H1 (cell line): Measurements from ENCODE around the gene PARD3. TPM values are rescaled to one million over a fixed set of nuclear protein-coding genes. Genes with fewer than 3 reads are reported as not detected.

Experiments
- CTCF ChIA-PET: fragments of 300-600 bp; sonication (Branson Sonifier 250); formaldehyde crosslinking; loops from one replicate; lab custom pipeline; 2021; ENCODE audit not compliant: partially characterized antibody; lab: Charles Lee
- POLR2A ChIA-PET: fragments of 300-600 bp; sonication (Branson Sonifier 250); formaldehyde crosslinking; loops from one replicate; lab custom pipeline; 2021; ENCODE audit warnings: inconsistent platforms; ENCODE audit not compliant: partially characterized antibody; lab: Charles Lee
- DNase-seq, 2 experiments: peaks; one replicate each; pipeline versions ENCODE4 v3.0.0 to v3.0.0-alpha.2; 2010 to 2022; ENCODE audit warnings: low spot score in 2 of 2, low read depth in 1 of 2, mixed read lengths in 1 of 2
- FAIRE-seq: peaks from 2 replicates; lab custom pipeline; 2011; peaks lifted over from hg19 to GRCh38; lab: Jason Lieb, UNC
- H2AFZ ChIP-seq: 2 replicates; pipeline ENCODE4 v1.8.1; 2012; ENCODE audit warnings: low read length, inconsistent platforms
- H2AK5ac ChIP-seq: 2 replicates; pipeline ENCODE4 v1.6.1; 2013; ENCODE audit warnings: low read depth, low read length
- H2BK120ac ChIP-seq: replicated peaks from 2 replicates; pipeline ENCODE3; 2013; ENCODE audit warnings: low read depth, low read length, inconsistent platforms
- H2BK12ac ChIP-seq: 2 replicates; pipeline ENCODE4 v1.6.1; 2013; ENCODE audit warnings: low read depth, low read length
- H2BK15ac ChIP-seq: 2 replicates; pipeline ENCODE4 v1.6.1; 2013; ENCODE audit warnings: low read length
- H2BK20ac ChIP-seq: 2 replicates; pipeline ENCODE4 v1.6.1; 2013; ENCODE audit warnings: low read length
- H2BK5ac ChIP-seq: 2 replicates; pipeline ENCODE4 v1.6.1; 2013; ENCODE audit warnings: low read depth, low read length
- H3K14ac ChIP-seq: 2 replicates; pipeline ENCODE4 v1.6.1; 2013; ENCODE audit warnings: inconsistent platforms; ENCODE audit not compliant: insufficient read length
- H3K18ac ChIP-seq: 2 replicates; pipeline ENCODE4 v1.6.1; 2013; ENCODE audit warnings: low read length; ENCODE audit errors: extremely low read depth
- H3K23ac ChIP-seq: 2 replicates; pipeline ENCODE4 v1.6.1; 2013; ENCODE audit warnings: inconsistent platforms; ENCODE audit not compliant: insufficient read length
- H3K23me2 ChIP-seq: 2 replicates; pipeline ENCODE4 v1.6.1; 2013; ENCODE audit warnings: low read depth, low read length
- H3K27ac ChIP-seq: 2 replicates; pipeline ENCODE4 v1.6.1; 2011; ENCODE audit warnings: low read depth, low read length, inconsistent platforms
- H3K27me3 ChIP-seq, 4 experiments: replicated peaks in 1 of 4; 1 replicate in 1 of 4; 2 replicates in 3 of 4; pipeline versions ENCODE4 v1.6.1 to v1.8.1; 2011 to 2013; ENCODE audit warnings: low read length in 3 of 4, mild to moderate bottlenecking in 3 of 4, inconsistent platforms in 2 of 4, mixed read lengths in 2 of 4, moderate library complexity in 1 of 4; ENCODE audit not compliant: control insufficient read depth in 3 of 4, insufficient read depth in 3 of 4; ENCODE audit errors: extremely low read depth in 1 of 4
- H3K36me3 ChIP-seq, 4 experiments: 2 replicates each; pipeline versions ENCODE4 v1.6.1 to v1.8.1; 2011 to 2013; ENCODE audit warnings: mild to moderate bottlenecking in 4 of 4, low read length in 3 of 4, moderate library complexity in 2 of 4, control low read depth in 1 of 4, inconsistent platforms in 1 of 4; ENCODE audit not compliant: insufficient read depth in 4 of 4, control insufficient read depth in 2 of 4
- H3K4ac ChIP-seq: replicated peaks from 2 replicates; pipeline ENCODE3; 2013; ENCODE audit warnings: low read length, low read depth, mixed read lengths, inconsistent platforms; ENCODE audit not compliant: insufficient read length
- H3K4me1 ChIP-seq, 4 experiments: replicated peaks in 1 of 4; 1 replicate in 1 of 4; 2 replicates in 3 of 4; pipeline versions ENCODE4 v1.6.1 to v1.8.1; 2011 to 2013; ENCODE audit warnings: low read length in 3 of 4, inconsistent platforms in 2 of 4, mixed read lengths in 1 of 4; ENCODE audit not compliant: insufficient read depth in 4 of 4, control insufficient read depth in 3 of 4
- H3K4me2 ChIP-seq, 2 experiments: 2 replicates each; pipeline versions ENCODE4 v1.6.1 to v1.8.1; 2011 to 2013; ENCODE audit warnings: low read depth in 2 of 2, low read length in 2 of 2, control low read depth in 1 of 2, inconsistent platforms in 1 of 2, mild to moderate bottlenecking in 1 of 2; ENCODE audit not compliant: insufficient read depth in 1 of 2
- H3K4me3 ChIP-seq, 4 experiments: fragments of 200-600, 300-600 bp in 1 of 4; sonication (generic), shearing (Covaris generic), sonication (Bioruptor Twin) in 1 of 4; 2 replicates each; pipeline versions ENCODE4 v1.5.1 to v1.8.1; 2011 to 2016; ENCODE audit warnings: low read length in 4 of 4, low read depth in 3 of 4, control low read depth in 2 of 4, inconsistent platforms in 2 of 4, mild to moderate bottlenecking in 2 of 4, mixed read lengths in 1 of 4, moderate library complexity in 1 of 4; ENCODE audit not compliant: insufficient read depth in 2 of 4; ENCODE audit errors: extremely low read depth in 1 of 4
- H3K56ac ChIP-seq: replicated peaks from 2 replicates; pipeline ENCODE3; 2013; ENCODE audit warnings: low read depth, mild to moderate bottlenecking, mixed read lengths, low read length, inconsistent platforms; ENCODE audit not compliant: insufficient read length
- H3K79me1 ChIP-seq: 2 replicates; pipeline ENCODE4 v1.6.1; 2013; ENCODE audit warnings: low read depth, low read length, control low read depth
- H3K79me2 ChIP-seq, 2 experiments: 2 replicates each; pipeline versions ENCODE4 v1.6.1 to v1.8.1; 2012 to 2013; ENCODE audit warnings: low read length in 2 of 2, mild to moderate bottlenecking in 2 of 2, inconsistent platforms in 1 of 2; ENCODE audit not compliant: insufficient read depth in 2 of 2, control insufficient read depth in 1 of 2
- H3K9ac ChIP-seq, 4 experiments: replicated peaks in 1 of 4; 1 replicate in 1 of 4; 2 replicates in 3 of 4; pipeline versions ENCODE4 v1.6.1 to v1.8.1; 2011 to 2013; ENCODE audit warnings: low read depth in 3 of 4, low read length in 3 of 4, control low read depth in 2 of 4, mild to moderate bottlenecking in 2 of 4, moderate library complexity in 2 of 4, inconsistent platforms in 1 of 4; ENCODE audit errors: extremely low read depth in 1 of 4
- H3K9me3 ChIP-seq, 2 experiments: 2 replicates each; pipeline versions ENCODE4 v1.6.1 to v1.8.1; 2012 to 2013; ENCODE audit warnings: mild to moderate bottlenecking in 2 of 2, moderate library complexity in 2 of 2, control low read depth in 1 of 2, inconsistent platforms in 1 of 2, low read depth in 1 of 2, low read length in 1 of 2, mixed read lengths in 1 of 2; ENCODE audit not compliant: insufficient read depth in 2 of 2
- H4K20me1 ChIP-seq, 2 experiments: replicated peaks in 1 of 2; 2 replicates each; pipeline versions ENCODE3 to v1.8.1; 2011 to 2013; ENCODE audit warnings: inconsistent platforms in 2 of 2, low read length in 2 of 2, mild to moderate bottlenecking in 1 of 2; ENCODE audit not compliant: insufficient read depth in 2 of 2, control insufficient read depth in 1 of 2
- H4K5ac ChIP-seq: 2 replicates; pipeline ENCODE4 v1.6.1; 2013; ENCODE audit warnings: low read length, low read depth, mixed read lengths, inconsistent platforms; ENCODE audit not compliant: insufficient read length
- H4K8ac ChIP-seq: 2 replicates; pipeline ENCODE4 v1.8.0; 2013; ENCODE audit warnings: mild to moderate bottlenecking, moderate library complexity, low read length, inconsistent platforms; ENCODE audit not compliant: insufficient read depth; ENCODE audit errors: extremely low read depth
- H4K91ac ChIP-seq: replicated peaks from 2 replicates; pipeline ENCODE3; 2013; ENCODE audit warnings: low read length, mixed read lengths, inconsistent platforms; ENCODE audit not compliant: insufficient read length
- CBX8 ChIP-seq: fragments of 300-800, 300-1000 bp; sonication (generic); IDR thresholded peaks from 2 replicates; pipeline ENCODE4 v1.7.1; 2016; ENCODE audit warnings: low read depth, low read length, borderline replicate concordance
- CEBPB ChIP-seq: IDR thresholded peaks from 2 replicates; pipeline ENCODE4 v1.6.1; 2012; ENCODE audit warnings: low read depth, low read length
- CTCF ChIP-seq, 3 experiments: IDR thresholded peaks; 1 replicate in 2 of 3; 2 replicates in 1 of 3; pipeline versions ENCODE4 v1.5.1 to v1.6.1; 2011; ENCODE audit warnings: low read length in 3 of 3, mild to moderate bottlenecking in 3 of 3, inconsistent platforms in 2 of 3, low read depth in 1 of 3, moderate library complexity in 1 of 3; ENCODE audit not compliant: insufficient read depth in 1 of 3; ENCODE audit errors: control extremely low read depth in 1 of 3
- EZH2 ChIP-seq: fragments of 200-600 bp; sonication (generic); IDR thresholded peaks from 2 replicates; pipeline ENCODE4 v1.7.1; 2012; ENCODE audit warnings: low read depth, mild to moderate bottlenecking, moderate library complexity, low read length, inconsistent platforms; ENCODE audit not compliant: severe bottlenecking
- HDAC6 ChIP-seq: IDR thresholded peaks from one replicate; pipeline ENCODE4 v1.7.1; 2012; ENCODE audit warnings: low read depth, mild to moderate bottlenecking, inconsistent platforms, low read length, moderate library complexity
- NRF1 ChIP-seq: IDR thresholded peaks from 2 replicates; pipeline ENCODE4 v1.6.1; 2011; ENCODE audit warnings: mild to moderate bottlenecking, low read depth, low read length, improper control_type of control experiment
- RXRA ChIP-seq: IDR thresholded peaks from 2 replicates; pipeline ENCODE4 v1.6.1; 2011; ENCODE audit warnings: low read depth, mild to moderate bottlenecking, low read length, moderate library complexity; ENCODE audit not compliant: insufficient read depth
- SAP30 ChIP-seq: fragments of 300-600 bp; sonication (generic); IDR thresholded peaks from 2 replicates; pipeline ENCODE4 v1.7.1; 2012; ENCODE audit warnings: low read length, moderate library complexity, mild to moderate bottlenecking, inconsistent platforms; ENCODE audit not compliant: insufficient read depth, insufficient replicate concordance
- SP1 ChIP-seq: IDR thresholded peaks from 2 replicates; pipeline ENCODE4 v1.6.1; 2011; ENCODE audit warnings: low read depth, low read length
- SRF ChIP-seq: IDR thresholded peaks from 2 replicates; pipeline ENCODE4 v1.6.1; 2011; ENCODE audit warnings: mild to moderate bottlenecking, low read depth, low read length, moderate library complexity
- TAF7 ChIP-seq: optimal IDR thresholded peaks from 2 replicates; pipeline ENCODE3; 2011; ENCODE audit warnings: low read depth, mild to moderate bottlenecking, inconsistent platforms, low read length, moderate library complexity, borderline replicate concordance
- TEAD4 ChIP-seq: IDR thresholded peaks from 2 replicates; pipeline ENCODE4 v1.6.1; 2012; ENCODE audit warnings: low read depth, low read length, inconsistent platforms, mixed read lengths
- WGBS, 2 experiments: shearing (Covaris generic) in 1 of 2; methylation state at CpG; one replicate each; pipeline versions ENCODE4 v1.1.6 to v1.1.7; 2013 to 2015; ENCODE audit warnings: low lambda C conversion rate in 2 of 2, mixed read lengths in 2 of 2, inconsistent platforms in 1 of 2, low coverage in 1 of 2, missing lambda C conversion rate in 1 of 2; ENCODE audit not compliant: insufficient replicate concordance in 2 of 2, insufficient coverage in 1 of 2, insufficient read length in 1 of 2; ENCODE audit errors: extremely low coverage in 1 of 2, missing lambda C conversion rate in 1 of 2; 5-methylcytosine and 5-hydroxymethylcytosine counted together
- polyA plus RNA-seq, 7 experiments: library from polyadenylated mRNA; depleted of rRNA in 3 of 7; stranded (reverse) in 5 of 7; unstranded in 2 of 7; fragments of >200 nt in 5 of 7; fragments of 200-250 nt in 2 of 7; gene quantifications; 1 replicate in 5 of 7; 2 replicates in 1 of 7; 4 replicates in 1 of 7; pipeline versions ENCODE4 v1.2.1 to v1.2.3, GENCODE V29; 2011 to 2013; ENCODE audit warnings: missing spikeins in 2 of 7, mixed read lengths in 2 of 7
- total RNA-seq: library from RNA; stranded (reverse); fragmentation: NEBNext Ultra II Directional; extraction: Animal tissue kit (Norgen Biotek cat#: 25700); gene quantifications from 2 replicates; pipeline ENCODE4 v1.2.1, GENCODE V29; 2021

PARD3 gene
- total and polyA plus RNA-seq, 2 of the 8 experiments (the other 6 are each of a cell fraction or from before 2014, with no cell fraction given), result 19.7 to 49.1 TPM

GRCh38 chr10:34125702-34126101 lies 689.4 kb downstream of the PARD3 start:
- no peak overlapping the region for H3K4me3 ChIP-seq
- FAIRE-seq (no peak), DNase-seq (no peak)
- no peaks in the 10 kb centered on the region for H3K79me1 ChIP-seq
- no peak overlapping the region for H2BK20ac ChIP-seq
- H3K4me1 ChIP-seq, result peaks cover 0 to 3% (median 1%) of the 10 kb centered on the region in 4 experiments; a peak in 2 of 7 replicates
- no peak overlapping the region for H2AK5ac ChIP-seq
- WGBS, 2 experiments, result 71% methylated on average over 5 of the region's 5 CpGs; no CpG with 5 or more reads in 1 of the 2 experiments
- no peak overlapping the region for H3K18ac ChIP-seq
- H2BK12ac ChIP-seq, result no peak overlapping the region
- no peaks in the 10 kb centered on the region for H3K27me3 ChIP-seq
- no peak overlapping the region for H3K4me2 ChIP-seq
- no peak overlapping the region for H3K23ac ChIP-seq
- H4K5ac ChIP-seq, result no peak overlapping the region
- ChIA-PET POLR2A (no interaction called here), CTCF (interaction anchor here (0.6 to 1.3 kb wide), 5 partner anchors 9 to 561 kb away, joined by 3 to 4 read pairs (median 3); no protein-coding TSS in a partner anchor)
- H4K20me1 ChIP-seq, result no peaks in the 10 kb centered on the region
- no peak overlapping the region for H2BK120ac ChIP-seq
- no peak overlapping the region for H3K4ac ChIP-seq
- H3K9me3 ChIP-seq, result no peaks in the 10 kb centered on the region
- H3K9ac ChIP-seq, result no peak overlapping the region
- H4K91ac ChIP-seq, result no peak overlapping the region
- H3K27ac ChIP-seq, result no peak overlapping the region
- no peaks in the 10 kb centered on the region for H3K79me2 ChIP-seq
- H2BK15ac ChIP-seq, result no peak overlapping the region
- H3K14ac ChIP-seq, result no peak overlapping the region
- H3K23me2 ChIP-seq, result no peaks in the 10 kb centered on the region
- no peak overlapping the region for H3K56ac ChIP-seq
- no peak overlapping the region for H2AFZ ChIP-seq
- H2BK5ac ChIP-seq, result no peak overlapping the region
- H4K8ac ChIP-seq, result no peak overlapping the region
- H3K36me3 ChIP-seq, result no peaks in the 10 kb centered on the region
- TF ChIP-seq SP1 (no peak), CEBPB (no peak), TAF7 (no peak), RXRA (no peak), EZH2 (no peak), TEAD4 (no peak), CBX8 (no peak), HDAC6 (no peak), NRF1 (no peak), SAP30 (no peak), SRF (no peak), CTCF (IDR thresholded peaks at IDR 0.05; ENCODE audit: control extremely low read depth in 1 of 3, insufficient read depth in 1 of 3, low read depth in 1 of 3, low read length in 3 of 3) (no peak)
